GM19452 (cell line): Measurements from ENCODE around the gene TOMT.

Source experiments
- ATAC-seq: cut with Tn5 transposase; IDR thresholded peaks from one replicate; pipeline ENCODE4 v1.9.1; 2021; ENCODE audit not compliant: unreplicated experiment

Gene TOMT, protein sequence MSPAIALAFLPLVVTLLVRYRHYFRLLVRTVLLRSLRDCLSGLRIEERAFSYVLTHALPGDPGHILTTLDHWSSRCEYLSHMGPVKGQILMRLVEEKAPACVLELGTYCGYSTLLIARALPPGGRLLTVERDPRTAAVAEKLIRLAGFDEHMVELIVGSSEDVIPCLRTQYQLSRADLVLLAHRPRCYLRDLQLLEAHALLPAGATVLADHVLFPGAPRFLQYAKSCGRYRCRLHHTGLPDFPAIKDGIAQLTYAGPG

GRCh38 chr11:72105888-72106287, at the start of gene TOMT:
Gene TOMT, plus strand, starts transcription at chr11:72105924. Its CDS starts 28 bp downstream, at chr11:72105952.
- ATAC-seq, result no peak

DNA sequence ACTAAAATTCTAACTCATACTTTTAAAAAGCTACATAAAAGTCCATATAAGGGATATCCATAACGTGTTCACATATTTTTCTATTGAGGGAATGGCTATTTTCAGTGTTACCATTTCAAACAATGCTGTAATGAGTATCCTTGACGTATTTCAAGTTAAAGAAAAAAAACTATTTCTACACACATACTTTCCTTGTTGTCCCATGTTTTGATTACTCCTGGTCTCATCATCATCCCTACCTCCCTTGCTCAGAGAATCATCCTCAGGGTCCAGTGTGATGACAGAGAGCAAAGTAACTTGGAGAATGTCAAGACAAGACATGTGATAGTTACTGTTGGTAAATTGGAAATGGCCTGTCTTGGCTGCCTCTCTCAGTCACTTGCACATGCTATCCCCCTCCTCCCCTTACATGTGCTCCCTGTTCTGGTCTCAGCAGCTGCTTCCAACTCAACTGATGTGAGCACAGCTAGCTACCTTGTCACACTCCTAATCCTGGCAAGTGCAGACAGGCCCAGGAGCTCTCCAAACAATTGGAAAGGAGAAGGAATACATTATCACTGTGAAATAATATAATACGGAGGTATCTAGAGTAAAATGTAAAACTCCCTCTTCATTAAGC, 47.2 kb upstream of the TOMT start:
- ATAC-seq, result no peak

GRCh38 chr11:72061739-72062396, 43.9 kb upstream of the TOMT start:
- ATAC-seq, result no peak

GRCh38 chr11:72066855-72067254, 38.9 kb upstream of the TOMT start:
- no peak for ATAC-seq

- no peak for ATAC-seq
Observed at GRCh38 chr11:72067266-72067665, 38.5 kb upstream of the TOMT start.

DNA sequence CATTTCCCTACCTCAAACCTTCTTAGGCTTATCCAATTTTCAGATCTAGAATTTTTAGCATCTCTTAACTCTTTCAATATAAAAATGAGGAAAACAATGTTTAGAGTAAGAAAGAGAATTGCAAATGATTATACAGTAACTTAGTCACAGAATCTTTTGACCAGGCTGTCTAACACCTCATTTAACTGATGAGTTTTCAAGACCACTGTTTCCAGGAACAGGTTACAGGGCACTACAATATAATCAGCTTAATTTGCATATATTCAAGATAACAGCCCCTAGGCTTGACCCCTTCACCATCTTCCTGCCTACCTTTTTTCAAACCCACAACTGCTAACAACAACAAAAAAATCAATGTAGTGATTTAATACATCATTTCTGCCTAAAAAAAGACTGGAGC, 38.0 kb upstream of the TOMT start:
- ATAC-seq, result no peak

DNA sequence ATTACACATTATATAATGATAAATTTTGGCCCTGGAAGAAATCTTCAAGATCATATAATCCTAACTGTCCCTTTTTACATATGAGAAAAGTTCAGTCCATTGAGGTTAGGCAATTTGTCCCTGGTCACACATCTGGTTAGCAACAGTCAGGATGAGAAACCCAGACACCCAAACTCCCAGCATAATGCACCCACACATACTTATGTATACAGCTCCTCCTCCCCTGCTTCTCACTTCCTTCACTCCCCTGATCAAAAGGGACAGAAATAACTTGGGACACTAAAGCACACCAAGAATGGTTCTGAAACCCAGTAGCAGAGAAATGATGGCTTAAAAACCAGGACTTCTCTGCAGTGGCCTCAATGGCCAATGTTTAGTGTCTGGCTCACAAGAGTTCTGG, 36.5 kb upstream of the TOMT start:
- no peak for ATAC-seq

- no peak for ATAC-seq
Observed at GRCh38 chr11:72069787-72070251, 35.9 kb upstream of the TOMT start.

DNA sequence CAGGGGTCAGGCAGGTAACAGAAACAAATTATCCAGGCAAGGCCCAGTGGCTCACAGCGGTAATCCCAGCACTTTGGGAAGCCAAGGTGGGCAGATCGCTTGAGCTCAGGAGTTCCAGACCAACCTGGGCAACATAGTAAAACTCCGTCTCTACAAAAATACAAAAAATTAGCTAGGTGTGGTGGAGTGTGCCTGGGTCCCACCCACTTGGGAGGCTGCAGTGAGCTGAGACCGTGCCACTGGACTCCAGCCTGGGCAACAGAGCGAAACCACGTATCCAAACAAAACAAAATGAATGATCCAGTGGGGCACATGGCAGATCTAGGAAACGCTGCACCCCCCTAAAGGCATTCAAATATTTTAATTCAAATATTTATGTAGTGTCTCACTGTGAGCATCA, 35.2 kb upstream of the TOMT start:
- ATAC-seq, result no peak

GRCh38 chr11:72072348-72072747, 33.4 kb upstream of the TOMT start:
- ATAC-seq, result no peak

DNA sequence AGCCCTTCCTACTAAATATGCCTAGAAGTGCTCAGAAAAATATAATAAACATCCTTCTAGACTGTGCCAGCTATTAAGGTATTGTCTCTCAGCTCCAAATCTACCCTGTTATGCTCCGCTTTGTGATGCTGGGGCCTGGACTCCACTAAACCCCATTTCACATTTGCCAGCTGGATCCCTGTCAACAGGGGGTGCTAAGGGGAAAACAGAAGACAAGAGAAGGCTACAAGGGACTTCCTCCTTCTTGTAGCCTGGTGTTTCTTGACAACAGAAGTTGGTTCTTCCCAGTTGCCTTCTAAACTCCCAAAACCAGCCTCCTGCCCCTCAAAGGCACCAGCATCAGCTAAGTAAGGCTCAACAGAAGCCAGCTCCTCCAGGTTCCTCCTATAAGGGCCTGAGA, 30.6 kb upstream of the TOMT start:
- no peak for ATAC-seq

- no peak for ATAC-seq
Observed at GRCh38 chr11:72075756-72076155, 30.0 kb upstream of the TOMT start.

- ATAC-seq, result no peak
Observed at GRCh38 chr11:72078477-72078876, 27.2 kb upstream of the TOMT start.

- no peak for ATAC-seq
Observed at GRCh38 chr11:72079819-72080325, 25.9 kb upstream of the TOMT start.

DNA sequence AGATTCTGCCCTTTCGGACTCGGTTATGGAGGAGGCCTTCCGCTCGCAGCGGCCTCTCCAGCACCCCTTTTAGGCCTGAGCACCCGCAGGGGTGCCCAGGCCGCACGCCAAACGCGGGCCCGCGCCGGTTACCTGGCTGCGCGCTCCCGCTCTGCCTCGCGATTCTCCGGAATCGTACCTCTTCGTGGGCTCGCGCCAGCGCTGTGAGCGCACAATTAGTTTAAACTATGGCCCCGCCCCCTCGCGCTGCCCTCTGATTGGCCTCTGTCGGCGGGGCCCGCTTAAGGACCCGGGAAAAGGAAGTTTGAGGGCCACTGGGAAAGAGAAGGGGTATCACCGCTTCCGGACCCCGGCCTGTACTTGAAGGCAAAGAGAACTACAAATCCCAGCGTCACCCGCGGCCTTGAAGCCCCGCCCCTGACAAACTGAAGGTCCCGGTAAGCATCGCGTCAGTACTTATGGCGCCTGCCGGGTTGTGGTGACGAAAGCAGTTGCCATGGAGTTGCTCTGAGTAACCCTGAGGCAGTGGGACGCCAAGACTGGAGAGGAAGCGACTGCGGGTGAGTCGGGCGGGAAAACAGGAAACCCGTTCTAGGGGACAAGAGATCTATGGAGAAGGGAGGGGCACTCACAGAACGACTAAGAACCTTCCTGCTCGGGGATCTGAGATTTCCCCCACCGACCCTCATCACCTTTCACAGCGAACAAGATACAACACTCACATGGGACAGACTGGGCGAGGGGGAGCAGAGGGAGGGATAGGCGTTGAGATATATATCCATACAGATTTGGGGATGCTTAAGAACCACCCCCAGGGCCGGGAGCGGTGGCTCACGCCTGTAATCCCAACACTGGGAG, 25.2 kb upstream of the TOMT start, which contains the start of the genes LRRC51 and NUMA1:
LRRC51 (plus strand) TSS at position 525 of the 858 bp plus-strand sequence. CDS start 8,234 bp downstream, outside the sequence.
NUMA1 (minus strand) TSS at position 217 of the 858 bp plus-strand sequence. CDS start 44,599 bp downstream, outside the sequence.
- peak; percentile 93 for ATAC-seq

DNA sequence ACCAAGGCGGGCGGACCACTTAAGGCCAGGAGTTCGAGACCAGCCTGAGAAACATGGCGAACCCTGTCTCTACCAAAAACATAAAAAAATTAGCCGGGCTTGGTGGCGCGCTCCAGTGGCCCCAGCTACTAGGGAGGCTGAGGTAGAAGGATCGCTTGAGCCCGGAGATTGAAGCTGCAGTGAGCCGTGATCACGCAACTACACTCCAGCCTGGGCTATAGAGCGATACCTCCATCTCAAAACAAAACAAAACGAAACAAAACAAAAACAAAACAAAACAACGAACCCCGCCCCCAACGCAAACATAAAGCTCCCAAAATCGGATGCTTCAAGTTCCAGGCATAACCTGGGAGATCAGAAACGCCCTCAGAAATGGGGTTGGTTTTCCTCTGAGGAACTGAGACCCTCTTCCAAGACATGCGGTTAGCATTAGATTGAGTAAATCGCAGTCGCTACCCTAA, 24.5 kb upstream of the TOMT start:
- ATAC-seq, result no peak

GRCh38 chr11:72081821-72082453, 23.8 kb upstream of the TOMT start:
- no peak for ATAC-seq

DNA sequence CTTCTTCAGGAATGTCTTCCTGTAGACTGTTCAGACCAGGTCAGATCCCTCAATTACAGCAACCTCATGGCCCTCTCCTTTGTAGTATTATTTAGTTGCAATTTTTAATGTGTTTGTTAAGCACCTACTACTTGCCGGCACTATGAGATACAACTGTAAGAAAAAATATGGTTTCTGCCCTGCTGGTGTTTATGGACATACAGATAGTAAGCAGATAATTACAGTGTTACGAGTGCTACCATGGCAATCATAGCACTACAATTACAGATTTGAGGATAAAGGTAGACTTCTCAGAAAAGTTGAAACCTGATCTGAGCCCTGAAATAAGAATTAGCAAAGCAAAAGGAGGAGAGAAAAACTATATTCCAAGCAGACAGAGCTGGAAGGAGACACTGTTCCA, 22.3 kb upstream of the TOMT start:
- ATAC-seq, result no peak

- no peak for ATAC-seq
Observed at GRCh38 chr11:72084076-72084475, 21.6 kb upstream of the TOMT start.

GRCh38 chr11:72084965-72085364, 20.8 kb upstream of the TOMT start:
- ATAC-seq, result no peak
